NT2/D1 (cell line): ENCODE measurements around the gene ZNF133.
"Not testable (repeated sequence)": the region's sequence is repeated elsewhere in the genome, so short reads cannot be mapped to it uniquely, and the experiment has no call there.

Experiments used
- DNase-seq: peaks from one replicate; pipeline ENCODE4 v3.0.0-alpha.2; 2011; ENCODE audit warnings: low read depth, low spot score
- H3K27me3 ChIP-seq: 2 replicates; pipeline ENCODE4 v1.6.0; 2011; ENCODE audit warnings: mild to moderate bottlenecking; ENCODE audit not compliant: insufficient read length, insufficient read depth
- H3K36me3 ChIP-seq: 2 replicates; pipeline ENCODE4 v1.6.1; 2011; ENCODE audit warnings: mild to moderate bottlenecking, low read length, mixed read lengths; ENCODE audit not compliant: insufficient read depth, insufficient read length
- H3K4me1 ChIP-seq: 2 replicates; pipeline ENCODE4 v1.5.1; 2011; ENCODE audit not compliant: insufficient read depth, insufficient read length
- H3K4me3 ChIP-seq: 2 replicates; pipeline ENCODE4 v1.5.1; 2011; ENCODE audit warnings: low read depth; ENCODE audit not compliant: insufficient read length
- H3K9ac ChIP-seq: 2 replicates; pipeline ENCODE4 v1.6.0; 2011; ENCODE audit warnings: low read depth; ENCODE audit not compliant: insufficient read length
- H3K9me3 ChIP-seq: 2 replicates; pipeline ENCODE4 v1.5.1; 2011; ENCODE audit warnings: mild to moderate bottlenecking, low read length; ENCODE audit not compliant: insufficient read depth
- SUZ12 ChIP-seq: IDR thresholded peaks from 2 replicates; pipeline ENCODE4 v1.6.1; 2011; ENCODE audit not compliant: insufficient read length, insufficient read depth; ENCODE audit errors: extremely low read depth
- YY1 ChIP-seq: IDR thresholded peaks from 2 replicates; pipeline ENCODE4 v1.6.1; 2011; ENCODE audit not compliant: insufficient read length, insufficient read depth
- ZNF274 ChIP-seq: IDR thresholded peaks from 2 replicates; pipeline ENCODE4 v1.6.1; 2011; ENCODE audit warnings: mild to moderate bottlenecking, low read depth, low read length

The ZNF133 gene

DNA sequence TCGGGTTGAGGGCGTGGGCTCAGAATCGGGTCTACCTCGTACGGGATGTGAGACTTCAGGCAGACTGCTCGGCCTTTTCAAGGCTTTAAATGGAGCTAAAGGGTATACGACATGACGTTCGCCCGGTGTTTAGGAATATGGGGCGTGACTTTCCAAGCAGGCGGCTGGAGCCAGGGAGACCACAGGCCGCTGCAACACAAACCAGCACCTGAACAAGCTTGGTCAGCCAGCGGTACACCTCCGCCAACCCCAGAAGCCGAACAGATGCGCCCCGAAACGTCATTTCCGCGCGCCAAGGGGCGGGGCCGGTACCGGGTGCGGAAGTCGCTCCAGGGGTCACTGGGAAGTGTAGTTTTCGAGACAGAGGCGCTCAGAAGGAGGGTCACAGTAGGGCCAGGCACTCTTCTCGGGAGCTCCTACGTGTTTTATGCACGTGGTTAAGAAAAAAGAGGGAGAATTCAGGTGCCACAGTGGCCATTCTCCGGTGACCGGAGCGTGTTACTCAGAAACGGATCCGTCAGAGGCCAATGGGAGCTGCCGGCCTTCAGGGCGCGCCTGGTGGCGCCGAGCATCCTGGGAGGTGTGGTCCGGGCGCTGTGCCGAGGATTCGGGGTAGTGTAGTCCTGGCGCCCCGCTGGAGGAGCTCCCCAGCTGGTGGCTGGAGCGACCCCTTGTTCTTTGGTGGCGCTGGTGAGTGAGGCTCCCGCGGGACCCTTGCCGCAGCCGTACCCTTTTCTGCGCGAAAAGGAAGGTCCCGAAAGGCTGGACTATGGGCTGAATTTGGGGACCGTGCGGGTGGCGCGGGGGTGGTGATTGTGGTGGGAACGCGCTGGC is at the start of gene ZNF133:
ZNF133 (plus strand) TSS at position 613 of the 834 bp plus-strand sequence. CDS start 17,160 bp downstream, outside the sequence.
- peak within 1 kb of the TSS; percentile 92 for H3K4me3 ChIP-seq
- TF ChIP-seq SUZ12 (no peak), YY1 (no peak), ZNF274 (no peak)
- H3K9me3 ChIP-seq: peaks cover 7% of the 10 kb centered on the region
- no peaks in the 10 kb centered on the region for H3K4me1 ChIP-seq
- peaks cover 24% of the 10 kb centered on the region for H3K36me3 ChIP-seq
- H3K9ac ChIP-seq: peak within 1 kb of the TSS; percentile 90
- peaks cover 3% of the 10 kb centered on the region for H3K27me3 ChIP-seq
- DNase-seq: peak; percentile 87

DNA sequence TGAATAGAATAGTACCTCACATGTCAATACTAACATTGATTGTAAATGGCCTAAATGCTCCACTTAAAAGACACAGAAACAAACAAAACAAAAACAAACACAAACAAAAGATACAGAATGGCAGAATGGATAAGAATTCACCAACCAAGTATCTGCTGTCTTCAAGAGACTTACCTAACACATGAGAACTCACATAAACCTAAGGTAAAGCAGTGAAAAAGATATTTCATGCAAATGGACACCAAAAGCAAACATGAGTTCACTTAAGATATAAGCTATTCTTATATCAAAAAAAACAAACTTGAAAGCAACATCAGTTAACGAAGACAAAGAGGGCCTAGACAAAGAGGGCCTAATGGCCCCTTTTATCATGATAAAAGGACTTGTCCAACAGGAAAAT is 47.3 kb upstream of the ZNF133 start:
- no peaks in the 10 kb centered on the region for H3K9me3 ChIP-seq
- TF ChIP-seq SUZ12 (no peak), YY1 (no peak), ZNF274 (no peak)
- no peaks in the 10 kb centered on the region for H3K36me3 ChIP-seq
- H3K27me3 ChIP-seq: no peaks in the 10 kb centered on the region
- H3K4me1 ChIP-seq: no peaks in the 10 kb centered on the region
- H3K4me3 ChIP-seq: no peak overlapping the region
- no peak overlapping the region for H3K9ac ChIP-seq
- no peak for DNase-seq

DNA sequence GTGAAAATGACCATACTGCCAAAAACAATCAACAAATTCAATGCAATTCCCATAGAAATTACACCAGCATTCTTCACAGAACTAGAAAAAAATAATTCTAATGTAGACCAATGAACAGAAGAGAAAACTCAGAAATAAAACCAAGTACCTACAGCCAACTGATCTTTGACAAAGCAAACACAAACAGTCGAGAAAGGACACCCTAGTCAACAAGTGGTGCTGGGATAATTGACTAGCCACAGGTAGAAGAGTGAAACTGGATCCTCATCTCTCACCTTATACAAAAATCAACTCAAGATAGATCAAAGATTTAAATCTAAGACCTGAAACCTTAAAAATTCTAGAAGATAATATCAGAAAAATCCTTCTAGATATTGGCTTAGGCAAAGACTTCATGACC is 44.5 kb upstream of the ZNF133 start:
- no peak for DNase-seq
- Histone ChIP-seq H3K9me3 (no peaks in the 10 kb centered on the region), H3K27me3 (no peaks in the 10 kb centered on the region), H3K9ac (no peak overlapping the region), H3K4me3 (no peak overlapping the region), H3K4me1 (no peaks in the 10 kb centered on the region), H3K36me3 (no peaks in the 10 kb centered on the region)
- TF ChIP-seq YY1: no peak
- no peak for TF ChIP-seq ZNF274
- no peak for TF ChIP-seq SUZ12

DNA sequence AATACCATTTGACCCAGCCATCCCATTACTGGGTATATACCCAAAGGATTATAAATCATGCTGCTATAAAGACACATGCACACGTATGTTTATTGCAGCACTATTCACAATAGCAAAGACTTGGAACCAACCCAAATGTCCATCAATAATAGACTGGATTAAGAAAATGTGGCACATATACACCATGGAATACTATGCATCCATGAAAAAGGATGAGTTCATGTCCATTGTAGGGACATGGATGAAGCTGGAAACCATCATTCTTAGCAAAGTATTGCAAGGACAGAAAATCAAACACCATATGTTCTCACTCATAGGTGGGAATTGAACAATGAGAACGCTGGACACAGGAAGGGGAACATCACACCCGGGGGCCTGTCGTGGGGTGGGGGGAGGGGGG is 39.8 kb upstream of the ZNF133 start:
- not testable (repeated sequence) for H3K36me3 ChIP-seq, DNase-seq, H3K9me3 ChIP-seq, H3K27me3 ChIP-seq, H3K9ac ChIP-seq, H3K4me3 ChIP-seq, H3K4me1 ChIP-seq

DNA sequence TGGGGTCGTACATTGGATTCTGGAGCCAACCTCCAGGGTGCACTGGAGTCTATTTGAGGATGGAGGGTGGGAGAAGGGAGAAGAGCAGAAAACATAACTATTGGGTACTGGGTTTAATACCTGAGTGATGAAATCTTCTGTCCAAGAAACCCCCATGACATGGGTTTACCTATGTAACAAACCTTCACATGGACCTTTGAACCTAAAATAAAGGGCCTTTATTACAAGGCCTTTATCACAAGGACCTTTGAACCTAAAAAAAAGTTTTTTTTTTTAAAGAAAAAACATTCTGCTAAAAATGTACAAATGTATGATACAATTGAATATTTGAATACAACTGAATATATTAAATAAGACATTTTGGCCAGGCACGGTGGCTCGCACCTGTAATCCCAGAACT is 38.1 kb upstream of the ZNF133 start:
- H3K9ac ChIP-seq: no peak overlapping the region
- H3K9me3 ChIP-seq: no peaks in the 10 kb centered on the region
- DNase-seq: no peak
- H3K4me1 ChIP-seq: no peaks in the 10 kb centered on the region
- H3K27me3 ChIP-seq: no peaks in the 10 kb centered on the region
- no peak overlapping the region for H3K4me3 ChIP-seq
- TF ChIP-seq ZNF274: no peak
- TF ChIP-seq SUZ12: no peak
- TF ChIP-seq YY1: no peak
- no peaks in the 10 kb centered on the region for H3K36me3 ChIP-seq

DNA sequence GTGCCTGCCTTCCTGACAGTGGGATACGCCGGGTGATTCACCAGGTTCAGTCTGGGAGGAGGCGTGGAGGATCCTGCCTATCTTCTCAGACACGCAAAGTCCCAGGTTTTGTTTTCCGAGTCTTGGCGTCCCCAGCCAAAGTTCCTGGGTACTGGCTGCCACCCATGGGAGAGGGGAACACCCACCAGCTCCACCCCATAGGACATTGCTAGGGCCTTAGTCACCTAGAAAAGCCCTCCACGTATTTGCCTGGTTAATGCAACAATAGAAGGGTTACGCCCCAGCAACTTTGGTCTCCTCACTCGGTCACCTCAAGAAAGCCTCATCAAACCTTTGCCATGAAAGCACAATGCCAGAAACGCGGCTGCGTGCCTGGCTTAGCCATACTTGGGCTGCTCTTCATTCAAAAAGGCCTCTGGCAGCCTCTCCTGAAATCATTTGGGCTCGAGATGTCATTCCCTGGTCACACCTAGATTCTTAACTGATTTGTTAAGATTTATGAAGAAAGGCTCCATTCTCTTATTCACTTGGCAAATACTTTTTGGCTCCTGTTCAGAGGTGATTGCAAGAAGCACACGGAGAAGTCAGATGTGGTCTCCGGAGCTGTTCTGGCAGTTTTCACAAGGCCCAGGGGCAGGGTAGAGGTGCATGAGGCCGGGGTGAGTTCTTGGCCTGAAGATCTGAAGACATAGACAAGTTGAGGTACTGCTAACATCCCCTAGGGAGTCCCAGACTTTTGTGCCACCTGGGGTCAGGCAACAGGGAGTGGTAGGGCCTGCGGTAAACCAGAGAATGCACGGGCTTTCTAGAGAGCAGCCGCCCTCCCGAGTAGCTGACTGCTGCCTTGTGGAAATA is 35.5 kb upstream of the ZNF133 start:
- Histone ChIP-seq H3K36me3 (no peaks in the 10 kb centered on the region), H3K4me3 (no peak overlapping the region), H3K4me1 (no peaks in the 10 kb centered on the region), H3K9ac (no peak overlapping the region), H3K27me3 (no peaks in the 10 kb centered on the region), H3K9me3 (no peaks in the 10 kb centered on the region)
- no peak for DNase-seq
- TF ChIP-seq ZNF274 (no peak), SUZ12 (no peak), YY1 (no peak)

DNA sequence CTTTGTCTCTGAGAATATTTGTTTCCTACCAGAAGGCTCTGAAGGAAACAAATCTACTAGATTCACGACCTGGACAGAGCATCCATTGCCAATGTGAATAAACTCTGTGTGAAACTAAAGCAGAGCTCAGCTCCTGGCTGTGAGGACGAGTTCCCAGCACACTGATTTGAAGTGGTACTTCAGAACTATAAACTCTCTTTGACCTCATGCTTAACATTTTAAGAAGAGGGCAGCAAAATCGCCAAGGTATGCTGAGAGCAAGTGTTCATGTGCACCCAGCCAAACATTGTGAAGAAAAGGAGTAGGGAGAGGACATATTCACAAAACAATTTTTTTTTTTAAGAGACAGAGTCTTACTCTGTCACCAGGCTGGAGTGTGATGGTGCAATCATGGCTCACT is 33.7 kb upstream of the ZNF133 start:
- TF ChIP-seq SUZ12: no peak
- no peak for TF ChIP-seq ZNF274
- TF ChIP-seq YY1: no peak

More for the DNA sequence above, 33.7 kb upstream of the ZNF133 start:
- Histone ChIP-seq H3K4me1 (no peaks in the 10 kb centered on the region), H3K36me3 (no peaks in the 10 kb centered on the region), H3K4me3 (no peak overlapping the region), H3K9ac (no peak overlapping the region), H3K9me3 (no peaks in the 10 kb centered on the region), H3K27me3 (no peaks in the 10 kb centered on the region)
- no peak for DNase-seq
